Measurements from ENCODE around the gene ZC3H12D.

- TF ChIP-seq CTCF (IDR thresholded peaks at IDR 0.05) = no peak
- no peak for TF ChIP-seq POLR2A (IDR thresholded peaks at IDR 0.05)
- TF ChIP-seq POLR2AphosphoS5 (IDR thresholded peaks at IDR 0.05) = no peak
These were observed 84.8 kb downstream of the ZC3H12D start, which contains the start of gene SUMO4 for GRCh38 chr6:149400050-149400449.

All from upper lobe of left lung (tissue), 4 donors.